NCI-H2171 treated with DMSO at 0.1 percent for 48 hours (cell line): Measurements from ENCODE around the gene BORCS5.
"Not testable (repeated sequence)": the region's sequence is repeated elsewhere in the genome, so short reads cannot be mapped to it uniquely, and the experiment has no call there.

Source experiments
- DNase-seq: peaks from one replicate; lab custom pipeline; 2025; lab: John Stamatoyannopoulos, UW

BORCS5 gene

DNA sequence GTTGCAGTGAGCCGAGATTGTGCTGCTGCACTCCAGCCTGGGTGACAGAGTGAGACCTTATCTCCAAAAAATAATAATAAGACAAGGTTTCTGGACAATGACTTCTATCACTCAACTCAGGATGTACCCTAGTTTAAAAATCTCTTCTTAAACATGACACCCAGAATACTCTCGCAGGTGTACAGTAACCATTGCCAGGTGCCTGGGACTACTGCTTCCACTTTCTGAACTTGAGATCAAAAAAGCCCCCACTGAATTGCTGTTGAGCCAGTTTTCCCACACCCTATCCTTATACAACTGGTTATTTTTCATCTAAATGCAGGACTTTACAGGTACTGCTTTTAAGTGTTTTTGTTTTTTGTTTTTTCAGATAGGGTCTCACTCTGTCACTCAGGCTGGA, 36.3 kb downstream of the BORCS5 start:
- DNase-seq = no peak

DNA sequence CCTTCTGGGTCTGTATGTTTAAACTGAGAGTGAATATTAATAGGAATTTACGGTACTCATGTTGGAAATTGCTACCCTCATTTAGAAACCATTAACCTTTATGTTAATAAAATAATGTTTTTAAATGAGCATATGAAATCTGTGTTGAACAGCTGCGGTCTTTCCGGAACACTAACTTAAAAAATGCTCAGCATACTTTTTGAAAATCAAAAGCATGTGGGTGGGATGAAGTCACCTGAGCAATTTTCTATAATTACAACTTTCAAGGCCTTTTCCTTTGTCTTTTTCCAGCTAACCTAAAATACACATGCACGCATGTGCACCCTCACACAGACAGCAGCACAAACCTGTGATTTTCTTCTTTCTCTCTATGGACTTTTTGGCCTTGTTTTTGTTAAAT, 39.8 kb downstream of the BORCS5 start:
- no peak for DNase-seq

DNA sequence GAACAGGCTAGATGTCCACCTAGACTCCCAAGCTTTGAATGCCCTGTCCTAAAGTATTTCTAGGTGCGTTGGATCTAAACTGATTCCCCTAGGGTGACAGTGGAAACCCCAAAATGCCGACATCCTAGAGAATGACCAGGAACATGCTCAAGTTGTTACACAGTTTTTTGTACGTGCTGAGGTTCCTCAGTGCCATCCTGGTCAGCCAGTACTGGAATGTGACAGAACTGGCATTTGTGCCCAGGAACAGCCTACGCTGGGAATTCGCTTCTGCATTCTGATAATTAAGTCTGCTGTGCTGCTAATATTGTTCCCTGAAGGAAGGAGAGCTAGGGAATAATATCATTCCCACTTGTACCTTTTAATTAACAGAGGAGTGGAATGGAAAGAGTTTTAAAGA, 40.3 kb downstream of the BORCS5 start:
- no peak for DNase-seq

DNA sequence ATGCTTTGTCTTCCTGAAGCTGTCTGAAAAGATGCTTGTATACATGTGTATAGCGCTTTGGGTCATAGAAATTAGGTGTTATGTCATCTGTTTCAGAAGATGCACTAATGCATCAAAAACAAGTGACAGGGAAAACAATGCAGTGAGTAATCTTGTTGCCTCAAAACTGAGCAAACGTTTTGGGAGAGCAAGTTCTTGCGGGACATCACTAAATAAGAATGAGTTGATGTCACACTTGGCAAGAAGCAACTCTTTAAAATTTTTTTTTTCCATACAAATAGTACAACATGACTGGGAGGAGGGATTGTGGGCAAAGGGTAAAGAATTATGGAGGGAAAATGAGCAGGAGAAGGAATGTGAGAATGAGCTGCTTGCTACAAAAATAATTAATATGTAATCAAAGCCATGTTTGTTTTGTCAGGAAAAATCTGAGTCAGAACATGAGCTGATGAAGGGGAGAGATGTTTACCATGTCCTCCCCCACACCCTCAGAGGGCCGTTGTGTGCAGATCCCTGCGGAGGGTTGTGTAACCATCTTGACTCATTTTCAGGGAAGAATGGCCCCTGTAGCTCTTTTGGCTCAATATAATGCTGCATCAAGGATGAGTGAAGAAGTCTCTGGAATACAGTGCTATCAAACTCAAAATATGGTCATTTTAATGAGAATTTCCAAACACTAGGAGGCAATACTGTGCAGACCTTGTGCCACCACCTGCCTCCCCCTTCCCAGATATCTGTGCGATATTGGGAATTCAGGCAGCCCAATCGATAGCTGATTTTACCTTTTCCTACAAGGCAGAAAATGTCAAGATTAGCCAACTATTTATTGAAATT, 41.4 kb downstream of the BORCS5 start:
- DNase-seq = no peak

DNA sequence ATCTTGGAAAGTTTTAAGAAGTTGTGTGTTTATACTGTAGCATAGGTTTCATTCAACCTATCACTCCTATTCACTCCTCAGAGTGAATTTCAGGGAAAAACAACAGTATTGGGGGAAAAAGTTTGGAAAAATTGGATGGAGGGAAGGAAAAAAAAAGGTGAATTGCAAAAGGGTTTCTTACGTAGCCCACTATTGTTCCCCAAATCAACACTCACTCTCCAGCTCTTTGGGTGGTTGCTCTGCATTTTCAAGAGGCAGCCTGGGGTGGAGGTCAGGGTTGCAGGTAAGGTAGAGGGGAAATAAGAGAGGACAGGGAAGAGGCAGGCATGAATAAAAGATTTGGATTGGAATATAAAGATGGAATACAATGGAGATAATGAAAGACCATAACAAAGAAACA, 42.3 kb downstream of the BORCS5 start:
- no peak for DNase-seq

DNA sequence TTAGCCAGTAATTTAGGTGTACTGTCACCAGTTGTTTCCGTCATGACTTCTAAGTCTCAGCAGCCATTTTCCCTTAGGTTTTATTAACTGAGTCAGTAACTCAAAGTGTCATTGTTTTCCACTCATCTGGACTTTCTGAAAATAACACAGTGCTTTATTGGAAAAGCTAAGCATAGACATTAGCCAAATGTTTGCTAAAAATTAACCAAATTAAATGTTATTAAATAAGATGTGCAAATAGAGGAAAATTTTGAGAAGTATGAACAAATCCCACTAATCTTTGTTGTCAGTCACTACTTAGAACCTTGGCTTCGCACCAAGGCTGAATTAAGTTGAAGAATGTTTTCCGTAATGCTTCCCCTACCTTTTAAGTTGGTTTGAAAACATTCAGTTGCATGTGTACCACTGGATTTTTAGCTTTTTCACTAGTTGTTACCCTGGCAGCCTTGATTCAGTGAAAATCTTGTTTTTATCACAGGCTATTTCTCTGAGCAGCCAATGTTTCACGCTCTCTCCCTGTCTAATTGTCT, 43.0 kb downstream of the BORCS5 start:
- DNase-seq = no peak

DNA sequence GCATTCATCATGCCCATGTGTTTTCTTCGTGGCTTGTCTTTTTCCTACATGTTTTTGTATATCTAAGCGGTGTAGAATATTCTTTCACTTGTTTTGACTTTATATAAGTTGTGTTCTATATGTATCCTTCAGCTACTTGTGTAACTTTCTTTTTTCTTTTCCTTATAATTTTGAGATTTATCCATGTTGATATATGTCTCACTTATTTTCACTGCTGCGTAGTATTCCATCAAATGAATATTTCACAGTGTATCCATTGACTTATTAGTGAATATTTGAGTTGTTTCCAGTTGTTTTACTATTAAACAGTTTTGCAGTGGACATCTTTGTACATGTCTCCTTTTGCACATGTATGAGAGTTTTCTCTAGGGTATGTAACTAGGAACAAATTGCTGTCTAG, 43.9 kb downstream of the BORCS5 start:
- no peak for DNase-seq

- no peak for DNase-seq
Measured at GRCh38 chr12:12403264-12404248, 46.7 kb downstream of the BORCS5 start.

GRCh38 chr12:12404297-12404696, 47.4 kb downstream of the BORCS5 start:
- no peak for DNase-seq

DNA sequence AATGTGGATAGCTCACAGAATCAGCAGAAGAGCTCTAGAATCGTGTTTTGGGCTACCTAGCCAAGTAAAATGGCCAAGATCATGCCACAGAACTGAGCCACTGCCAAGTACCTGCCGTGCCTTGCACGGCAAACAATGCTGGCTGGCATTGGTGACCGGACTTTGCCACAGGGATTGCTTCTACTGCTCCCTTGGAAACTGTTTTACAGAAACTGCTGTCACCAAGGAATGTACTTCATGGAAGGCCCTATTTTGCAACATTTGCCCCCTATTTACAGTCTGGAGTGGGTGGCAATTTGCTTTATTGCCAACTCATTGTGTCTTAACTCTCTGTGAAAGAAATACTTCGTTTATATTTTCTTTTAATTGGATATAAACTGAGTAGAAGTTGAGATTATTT, 49.0 kb downstream of the BORCS5 start:
- DNase-seq = no peak

- DNase-seq = no peak
Measured at GRCh38 chr12:12406762-12407161, 49.9 kb downstream of the BORCS5 start.

- DNase-seq = no peak
Measured at GRCh38 chr12:12408265-12408690, 51.4 kb downstream of the BORCS5 start.

DNA sequence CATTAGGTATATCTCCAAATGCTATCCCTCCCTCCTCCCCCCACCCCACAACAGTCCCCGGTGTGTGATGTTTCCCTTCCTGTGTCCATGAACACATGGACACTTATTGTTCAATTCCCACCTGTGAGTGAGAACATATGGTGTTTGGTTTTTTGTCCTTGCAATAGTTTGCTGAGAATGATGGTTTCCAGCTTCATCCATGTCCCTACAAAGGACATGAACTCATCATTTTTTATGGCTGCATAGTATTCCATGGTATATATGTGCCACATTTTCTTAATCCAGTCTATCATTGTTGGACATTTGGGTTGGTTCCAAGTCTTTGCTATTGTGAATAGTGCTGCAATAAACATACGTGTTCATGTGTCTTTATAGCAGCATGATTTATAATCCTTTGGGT, 52.5 kb downstream of the BORCS5 start:
- not testable (repeated sequence) for DNase-seq

- DNase-seq = no peak
Measured at GRCh38 chr12:12415886-12416285, 59.0 kb downstream of the BORCS5 start.

DNA sequence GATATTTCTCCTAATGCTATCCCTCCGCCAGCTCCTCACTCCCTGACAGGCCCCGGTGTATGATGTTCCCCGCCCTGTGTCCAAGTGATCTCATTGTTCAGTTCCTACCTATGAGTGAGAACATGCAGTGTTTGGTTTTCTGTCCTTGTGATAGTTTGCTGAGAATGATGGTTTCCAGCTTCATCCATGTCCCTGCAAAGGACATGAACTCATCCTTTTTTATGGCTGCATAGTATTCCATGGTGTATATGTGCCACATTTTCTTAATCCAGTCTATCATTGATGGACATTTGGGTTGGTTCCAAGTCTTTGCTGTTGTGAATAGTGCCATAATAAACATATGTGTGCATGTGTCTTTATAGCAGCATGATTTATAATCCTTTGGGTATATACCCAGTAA, 62.3 kb downstream of the BORCS5 start:
- DNase-seq = not testable (repeated sequence)

- no peak for DNase-seq
Measured at GRCh38 chr12:12423367-12423766, 66.5 kb downstream of the BORCS5 start.

DNA sequence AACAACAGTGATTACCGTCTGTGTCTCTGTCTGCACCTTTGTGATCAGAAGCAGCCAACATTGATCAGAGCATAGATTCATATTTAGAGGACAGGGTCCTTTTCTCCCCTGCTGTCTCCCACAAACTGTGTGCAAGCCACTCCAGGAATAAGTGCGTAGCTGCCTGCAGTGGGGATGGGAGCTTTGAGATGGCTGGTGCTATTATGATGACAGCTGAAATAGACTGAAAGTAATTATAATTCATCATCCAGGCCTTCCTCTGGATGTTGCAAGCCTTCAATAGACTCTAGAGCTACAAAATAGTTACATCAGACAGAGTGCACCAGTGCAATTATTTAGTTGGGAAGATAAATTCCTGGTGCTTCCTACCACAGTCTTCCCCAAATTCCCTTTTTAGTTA, 68.1 kb downstream of the BORCS5 start:
- DNase-seq = no peak

DNA sequence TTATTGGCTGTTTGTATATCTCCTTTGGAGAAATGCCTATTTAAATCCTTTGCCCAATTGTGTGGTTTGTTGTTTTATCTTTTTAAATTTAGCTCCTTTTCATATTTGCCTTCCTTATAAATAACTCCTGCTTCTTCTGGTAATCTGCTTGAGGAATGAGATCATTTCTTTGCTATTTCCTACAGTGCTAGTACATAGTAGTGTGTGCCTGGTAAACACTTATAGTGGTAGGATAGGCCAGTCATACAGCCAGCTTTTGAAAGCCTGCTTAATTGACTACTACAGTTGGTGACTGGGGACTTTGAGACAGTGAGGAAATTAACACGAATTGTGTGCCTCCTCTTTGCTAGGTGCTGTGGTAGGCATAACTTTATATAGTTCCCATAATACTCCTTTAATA, 68.7 kb downstream of the BORCS5 start:
- DNase-seq = no peak

DNA sequence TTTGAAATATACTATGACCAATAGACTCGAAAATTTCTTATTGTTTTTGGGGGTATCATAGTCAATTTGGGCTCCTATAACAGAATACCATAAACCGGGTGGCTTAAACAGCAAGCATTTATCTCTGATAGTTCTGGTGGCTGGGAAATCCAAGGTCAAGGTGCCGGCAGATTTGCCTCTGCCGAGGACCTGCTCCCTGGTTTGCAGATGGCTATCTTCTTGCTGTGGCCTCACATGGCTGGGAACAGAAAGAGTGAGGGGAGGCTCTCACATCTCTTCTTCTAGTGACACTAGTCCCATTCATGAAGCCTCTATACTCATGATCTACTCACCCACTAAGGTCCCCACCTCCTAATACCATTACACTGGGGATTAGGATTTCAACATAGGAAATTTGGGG, 70.7 kb downstream of the BORCS5 start:
- no peak for DNase-seq

DNA sequence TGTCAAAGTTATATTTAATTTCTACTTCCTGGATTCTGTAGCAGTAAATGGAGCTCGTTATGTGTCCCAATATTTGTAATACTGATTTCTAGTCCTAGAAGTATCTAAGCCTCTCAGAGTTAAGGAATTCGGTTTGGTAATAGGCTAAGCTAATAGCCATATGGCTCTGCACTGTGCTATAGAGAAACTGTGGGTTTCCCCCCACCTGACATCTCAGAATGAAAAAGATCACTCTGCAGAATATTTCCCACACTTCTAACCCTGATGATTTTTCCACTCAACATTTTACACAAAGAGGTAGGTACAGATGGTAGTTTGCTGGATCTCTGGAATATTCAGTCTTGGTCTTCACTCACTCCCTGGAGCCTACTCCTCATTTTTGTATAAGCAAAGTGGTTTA, 71.2 kb downstream of the BORCS5 start:
- DNase-seq = no peak

GRCh38 chr12:12428961-12429657, 72.2 kb downstream of the BORCS5 start:
- no peak for DNase-seq

GRCh38 chr12:12432364-12432763, 75.5 kb downstream of the BORCS5 start:
- no peak for DNase-seq
